ENCODE data around the gene PROSER3.

Gene PROSER3

DNA sequence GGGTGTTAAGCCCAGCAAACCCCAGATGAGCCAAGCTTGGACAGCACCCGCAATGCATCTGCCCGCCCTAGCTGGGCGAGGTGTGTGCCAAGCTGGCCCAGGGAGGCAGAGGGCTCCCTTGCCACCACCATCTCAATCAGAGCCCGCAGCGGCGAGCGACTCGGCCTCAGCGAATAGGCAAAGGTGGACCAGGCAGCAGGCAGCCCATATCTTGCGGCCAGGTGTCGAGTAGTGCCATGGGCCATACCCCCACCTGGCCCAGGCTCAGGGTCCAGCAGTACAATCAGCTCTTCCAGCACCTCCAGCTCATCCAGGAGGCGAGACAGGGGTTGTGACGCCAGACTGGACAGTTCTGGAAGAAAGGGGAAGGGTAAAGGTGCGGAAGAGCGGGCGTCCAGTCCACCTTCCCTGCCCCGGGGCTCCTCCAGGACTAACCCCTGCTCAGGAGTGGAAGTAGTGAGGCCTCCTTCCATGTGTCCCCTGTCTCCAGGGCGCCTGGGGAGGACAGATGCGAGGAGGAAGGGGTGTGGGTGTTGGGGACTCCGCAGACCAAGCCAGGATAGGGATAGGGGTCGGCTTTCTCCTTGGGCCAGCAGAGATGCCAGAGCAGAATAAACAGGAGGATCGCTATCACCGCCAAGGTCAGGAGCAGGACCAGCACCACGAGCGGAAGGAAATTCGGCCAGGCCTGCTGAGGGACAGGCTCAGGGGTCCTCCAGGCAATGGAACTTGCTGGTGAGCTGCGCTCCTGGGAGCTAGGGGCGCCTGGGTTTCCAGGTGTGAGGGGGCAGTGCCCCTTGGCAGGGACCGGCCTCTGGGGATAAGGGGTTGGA is 18.5 kb upstream of the PROSER3 start:
- Histone ChIP-seq H3K4me3 (ENCODE audit: low read length in 2 of 2) (peak overlapping the region; percentile 78 to 88), H3K27me3 (ENCODE audit: control insufficient read depth in 1 of 2, insufficient read depth in 2 of 2, low read length in 2 of 2) (no peaks in the 10 kb centered on the region), H3K4me1 (ENCODE audit: control insufficient read depth, insufficient read depth, low read length) (peaks cover 29% of the 10 kb centered on the region), H3K27ac (ENCODE audit: low read length) (peak overlapping the region; percentile 66), H3K9me3 (ENCODE audit: control insufficient read depth in 2 of 2, low read length in 2 of 2) (no peaks in the 10 kb centered on the region), H3K36me3 (ENCODE audit: control insufficient read depth in 2 of 2, insufficient read depth in 2 of 2, low read length in 2 of 2) (peaks cover 33 to 34% of the 10 kb centered on the region in 2 donors), H3K9ac (ENCODE audit: low read length in 2 of 2) (peak overlapping the region; percentile 55 to 89)

- no peaks in the 10 kb centered on the region for H3K9me3 ChIP-seq (ENCODE audit: control insufficient read depth in 2 of 2, low read length in 2 of 2)
- peak overlapping the region; percentile 66 for H3K27ac ChIP-seq (ENCODE audit: low read length)
- H3K27me3 ChIP-seq (ENCODE audit: control insufficient read depth in 1 of 2, insufficient read depth in 2 of 2, low read length in 2 of 2), result no peaks in the 10 kb centered on the region
- peak overlapping the region; percentile 55 to 89 for H3K9ac ChIP-seq (ENCODE audit: low read length in 2 of 2)
- peaks cover 31% of the 10 kb centered on the region for H3K4me1 ChIP-seq (ENCODE audit: control insufficient read depth, insufficient read depth, low read length)
- peak overlapping the region; percentile 78 to 88 for H3K4me3 ChIP-seq (ENCODE audit: low read length in 2 of 2)
- H3K36me3 ChIP-seq (ENCODE audit: control insufficient read depth in 2 of 2, insufficient read depth in 2 of 2, low read length in 2 of 2), result peaks cover 29% of the 10 kb centered on the region in 2 donors
Observed at GRCh38 chr19:35740108-35740422, 17.9 kb upstream of the PROSER3 start.

DNA sequence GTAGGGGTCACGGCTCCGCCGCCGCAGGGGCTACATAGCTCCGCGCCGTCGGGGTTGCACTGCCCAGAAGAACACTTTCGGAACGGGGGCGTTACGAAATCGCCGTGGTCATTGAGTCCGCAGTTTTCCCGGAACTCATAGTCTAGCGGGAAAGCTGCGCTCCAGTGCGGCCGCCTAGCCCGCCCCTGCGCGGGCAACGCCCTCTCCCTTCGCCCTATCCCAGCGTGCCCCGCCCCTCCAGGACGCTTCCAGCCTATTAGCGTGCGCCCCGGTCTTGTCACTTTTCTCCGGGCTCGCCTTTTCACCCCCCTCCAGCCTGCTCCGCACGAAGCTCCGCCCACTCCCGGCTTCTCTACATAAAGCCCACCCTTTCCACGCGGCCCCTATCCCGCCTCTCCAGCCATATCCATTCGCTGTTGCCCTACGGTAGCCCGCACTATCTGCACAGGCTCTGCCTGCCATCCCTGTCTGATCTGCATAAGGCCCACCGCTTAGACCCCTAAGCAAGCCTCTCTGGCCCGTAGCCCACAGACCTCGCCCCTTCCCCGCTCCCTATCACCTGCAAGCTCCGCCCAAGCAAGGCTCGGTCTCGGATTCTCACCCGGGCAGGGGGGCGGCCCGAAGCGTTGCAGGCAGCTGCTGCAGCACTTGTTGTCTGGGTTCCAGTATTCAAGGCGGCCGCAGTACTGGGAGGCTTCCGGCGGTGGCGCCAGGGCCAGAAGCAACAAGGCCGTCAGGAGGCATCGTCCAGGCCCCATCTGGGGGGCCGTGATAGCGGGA is 17.4 kb upstream of the PROSER3 start:
- Histone ChIP-seq H3K9me3 (ENCODE audit: control insufficient read depth in 2 of 2, low read length in 2 of 2) (no peaks in the 10 kb centered on the region), H3K27me3 (ENCODE audit: control insufficient read depth in 1 of 2, insufficient read depth in 2 of 2, low read length in 2 of 2) (no peaks in the 10 kb centered on the region), H3K4me3 (ENCODE audit: low read length in 2 of 2) (peak overlapping the region; percentile 78 to 88), H3K4me1 (ENCODE audit: control insufficient read depth, insufficient read depth, low read length) (peaks cover 31% of the 10 kb centered on the region), H3K27ac (ENCODE audit: low read length) (peak overlapping the region; percentile 81), H3K36me3 (ENCODE audit: control insufficient read depth in 2 of 2, insufficient read depth in 2 of 2, low read length in 2 of 2) (peaks cover 24 to 25% of the 10 kb centered on the region in 2 donors), H3K9ac (ENCODE audit: low read length in 2 of 2) (peak overlapping the region; percentile 72 to 89)

GRCh38 chr19:35741203-35741515 is 16.8 kb upstream of the PROSER3 start:
- Histone ChIP-seq H3K9me3 (ENCODE audit: control insufficient read depth in 2 of 2, low read length in 2 of 2) (no peaks in the 10 kb centered on the region), H3K4me3 (ENCODE audit: low read length in 2 of 2) (peak overlapping the region; percentile 70 to 88), H3K9ac (ENCODE audit: low read length in 2 of 2) (peak overlapping the region; percentile 72 to 74), H3K27ac (ENCODE audit: low read length) (peak overlapping the region; percentile 81), H3K27me3 (ENCODE audit: control insufficient read depth in 1 of 2, insufficient read depth in 2 of 2, low read length in 2 of 2) (no peaks in the 10 kb centered on the region), H3K36me3 (ENCODE audit: control insufficient read depth in 2 of 2, insufficient read depth in 2 of 2, low read length in 2 of 2) (peaks cover 23 to 24% of the 10 kb centered on the region in 2 donors), H3K4me1 (ENCODE audit: control insufficient read depth, insufficient read depth, low read length) (peaks cover 36% of the 10 kb centered on the region)

DNA sequence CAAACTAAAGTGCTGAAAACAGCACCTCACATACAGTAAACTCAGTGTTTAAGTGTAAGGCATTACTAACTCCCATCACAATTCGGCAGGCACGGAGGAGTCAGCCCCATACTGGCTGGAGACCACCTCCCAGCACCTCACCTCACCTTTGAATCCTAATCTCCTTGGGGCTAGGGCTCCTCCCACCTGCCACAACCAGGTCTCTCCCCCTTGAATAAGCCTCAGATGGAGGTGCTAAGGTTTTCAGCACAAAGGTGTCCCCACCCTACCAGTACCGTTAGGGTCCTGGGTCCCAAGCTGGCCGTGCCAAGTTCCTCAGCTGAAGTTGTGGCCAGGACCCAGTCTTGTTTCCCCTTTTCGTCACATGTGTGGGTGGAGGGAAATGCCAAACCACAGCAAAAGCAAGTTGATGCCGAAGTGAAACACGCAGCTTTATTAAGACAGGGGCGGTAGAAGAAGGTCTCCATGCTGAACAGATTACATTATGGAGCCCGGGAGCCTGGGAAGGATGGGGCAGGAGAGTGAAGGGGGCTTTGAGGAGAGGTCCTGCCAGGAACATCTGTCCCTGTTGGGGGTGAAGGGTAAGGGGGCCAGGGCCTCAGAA is 15.8 kb upstream of the PROSER3 start, which contains the start of gene IGFLR1:
TSS of gene IGFLR1 (minus strand) at position 332 of the 604 bp plus-strand sequence. CDS start 1,272 bp downstream, outside the sequence.
- Histone ChIP-seq H3K9me3 (ENCODE audit: control insufficient read depth in 2 of 2, low read length in 2 of 2) (no peaks in the 10 kb centered on the region), H3K4me3 (ENCODE audit: low read length in 2 of 2) (peak within 1 kb of the TSS in 1 of 2 donors; percentile 44), H3K36me3 (ENCODE audit: control insufficient read depth in 2 of 2, insufficient read depth in 2 of 2, low read length in 2 of 2) (peaks cover 20 to 23% of the 10 kb centered on the region in 2 donors), H3K9ac (ENCODE audit: low read length in 2 of 2) (peak within 1 kb of the TSS in 1 of 2 donors; percentile 74), H3K27ac (ENCODE audit: low read length) (peak within 1 kb of the TSS; percentile 49), H3K4me1 (ENCODE audit: control insufficient read depth, insufficient read depth, low read length) (peaks cover 40% of the 10 kb centered on the region), H3K27me3 (ENCODE audit: control insufficient read depth in 1 of 2, insufficient read depth in 2 of 2, low read length in 2 of 2) (no peaks in the 10 kb centered on the region)

DNA sequence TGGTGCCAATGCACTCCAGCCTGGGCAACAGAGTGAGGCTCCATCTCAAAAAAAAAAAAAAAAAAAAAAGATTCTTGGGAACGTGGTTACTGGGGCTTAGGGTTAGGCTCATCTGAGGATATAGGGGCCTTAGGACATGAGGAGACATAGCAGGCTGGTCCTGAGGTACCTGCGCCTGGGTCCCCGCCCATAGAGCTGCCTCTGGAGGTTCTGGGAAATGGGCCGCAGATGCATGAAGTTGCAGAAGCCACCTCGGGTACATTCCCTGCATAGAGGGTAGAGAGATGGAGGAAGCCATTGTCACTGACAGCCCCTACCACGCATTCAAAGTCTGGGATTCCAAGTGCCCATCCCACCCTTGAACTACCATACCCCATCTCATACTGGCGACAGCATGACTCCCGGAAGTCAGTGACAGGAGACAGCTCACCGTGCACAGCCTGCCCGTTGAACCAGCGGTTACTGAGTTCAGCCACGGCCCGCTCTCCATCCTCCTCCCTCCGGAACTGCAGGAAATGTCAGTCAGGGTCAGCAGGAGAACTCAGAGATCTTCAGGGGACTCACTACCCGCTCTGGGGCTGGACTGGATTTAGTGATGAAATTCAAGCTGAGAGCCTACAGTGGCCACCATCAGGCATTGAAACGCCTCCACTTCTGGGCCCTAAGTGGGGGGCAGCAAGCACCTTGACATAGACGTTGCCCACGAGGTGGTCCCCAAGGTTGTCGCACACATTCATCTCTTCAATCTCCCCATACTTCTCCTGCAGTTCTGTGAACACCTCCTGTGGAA is 14.1 kb upstream of the PROSER3 start:
- Histone ChIP-seq H3K4me1 (ENCODE audit: control insufficient read depth, insufficient read depth, low read length) (peaks cover 48% of the 10 kb centered on the region), H3K36me3 (ENCODE audit: control insufficient read depth in 2 of 2, insufficient read depth in 2 of 2, low read length in 2 of 2) (peaks cover 6 to 10% of the 10 kb centered on the region in 2 donors), H3K27ac (ENCODE audit: low read length) (peak overlapping the region; percentile 100), H3K9me3 (ENCODE audit: control insufficient read depth in 2 of 2, low read length in 2 of 2) (no peaks in the 10 kb centered on the region), H3K4me3 (ENCODE audit: low read length in 2 of 2) (peak overlapping the region; percentile 23 to 94), H3K27me3 (ENCODE audit: control insufficient read depth in 1 of 2, insufficient read depth in 2 of 2, low read length in 2 of 2) (no peaks in the 10 kb centered on the region), H3K9ac (ENCODE audit: low read length in 2 of 2) (peak overlapping the region in 1 of 2 donors; percentile 36)

DNA sequence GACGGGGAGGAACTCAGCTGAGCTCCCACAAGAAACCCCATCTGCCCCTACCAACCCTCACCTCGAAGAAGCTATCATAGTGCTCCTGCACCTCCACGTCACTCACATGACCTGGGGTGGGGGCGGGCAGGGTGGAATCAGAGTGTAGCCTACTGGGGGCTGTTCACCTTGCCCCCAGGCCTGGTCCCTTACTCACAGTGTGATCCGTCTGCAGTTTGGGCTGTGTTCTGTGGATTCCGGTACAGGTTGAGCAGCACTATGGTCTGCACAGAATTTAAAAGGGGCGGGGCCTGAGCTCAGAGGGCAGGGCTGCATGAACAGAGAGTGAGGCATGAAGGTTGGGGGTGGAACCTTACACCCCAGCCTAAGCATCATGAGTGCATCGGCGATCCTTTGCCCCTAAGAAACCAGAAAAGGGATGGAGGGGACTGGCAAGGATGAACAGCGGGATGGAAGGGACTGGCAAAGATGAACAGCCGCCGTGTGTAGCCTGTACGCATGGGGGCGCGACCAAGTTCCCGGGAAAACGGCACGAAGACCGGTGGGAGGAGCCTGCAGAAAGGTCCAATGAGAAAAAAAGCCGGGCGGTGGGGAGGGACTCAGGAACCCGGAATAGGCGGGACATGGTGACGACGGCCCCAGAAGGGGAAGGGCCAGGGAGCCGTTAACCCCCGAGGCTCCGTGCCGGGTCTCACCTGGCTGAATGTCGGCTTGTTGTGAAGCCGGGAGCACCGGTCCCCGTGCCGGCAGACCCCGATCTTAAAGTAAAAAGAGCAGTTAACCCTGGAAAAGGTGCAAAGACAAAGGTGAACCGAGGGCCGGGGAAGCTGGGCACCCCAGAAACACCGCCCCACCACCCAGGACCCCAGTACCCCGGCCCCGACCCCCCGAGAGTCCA is 13.3 kb upstream of the PROSER3 start:
- Histone ChIP-seq H3K27ac (ENCODE audit: low read length) (peak overlapping the region; percentile 100), H3K4me3 (ENCODE audit: low read length in 2 of 2) (peak overlapping the region; percentile 85 to 94), H3K36me3 (ENCODE audit: control insufficient read depth in 2 of 2, insufficient read depth in 2 of 2, low read length in 2 of 2) (peaks cover 6 to 8% of the 10 kb centered on the region in 2 donors), H3K4me1 (ENCODE audit: control insufficient read depth, insufficient read depth, low read length) (peaks cover 52% of the 10 kb centered on the region), H3K9ac (ENCODE audit: low read length in 2 of 2) (peak overlapping the region; percentile 97 to 99), H3K9me3 (ENCODE audit: control insufficient read depth in 2 of 2, low read length in 2 of 2) (no peaks in the 10 kb centered on the region), H3K27me3 (ENCODE audit: control insufficient read depth in 1 of 2, insufficient read depth in 2 of 2, low read length in 2 of 2) (no peaks in the 10 kb centered on the region)

DNA sequence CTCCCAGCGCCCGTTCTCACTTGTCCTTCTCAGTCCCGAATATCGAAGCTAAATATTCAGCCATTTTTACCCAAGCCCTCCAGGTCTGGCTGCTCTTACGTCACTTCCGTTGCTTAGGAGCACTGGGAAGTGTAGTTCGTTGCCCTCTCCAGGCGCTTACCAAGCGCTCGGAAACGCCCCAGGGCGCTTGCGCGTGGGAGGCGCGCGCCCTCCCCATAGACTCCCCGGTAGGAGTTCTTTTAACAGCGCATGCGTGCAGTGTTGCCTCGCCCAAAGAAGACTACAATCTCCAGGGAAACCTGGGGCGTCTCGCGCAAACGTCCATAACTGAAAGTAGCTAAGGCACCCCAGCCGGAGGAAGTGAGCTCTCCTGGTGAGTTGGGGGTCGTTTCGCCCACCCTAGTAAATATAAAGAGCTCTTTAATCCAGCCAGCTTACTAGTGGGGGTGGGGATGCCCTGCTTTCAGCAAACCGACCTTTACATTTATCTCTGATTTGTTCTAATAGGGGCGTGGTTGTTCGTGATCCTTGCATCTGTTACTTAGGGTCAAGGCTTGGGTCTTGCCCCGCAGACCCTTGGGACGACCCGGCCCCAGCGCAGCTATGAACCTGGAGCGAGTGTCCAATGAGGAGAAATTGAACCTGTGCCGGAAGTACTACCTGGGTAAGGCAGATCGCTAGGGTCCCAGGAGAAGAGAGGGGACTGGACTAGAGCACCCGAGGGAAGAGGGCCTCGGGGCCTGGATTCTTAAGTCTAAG is 12.5 kb upstream of the PROSER3 start, which contains the start of the genes PSENEN and U2AF1L4:
TSS of gene PSENEN (plus strand) at position 324 of the 759 bp plus-strand sequence. CDS start at position 604, 280 bp downstream.
TSS of gene U2AF1L4 (minus strand) at position 91 of the 759 bp plus-strand sequence. CDS start at position 64, 27 bp downstream.
- peaks cover 53% of the 10 kb centered on the region for H3K4me1 ChIP-seq (ENCODE audit: control insufficient read depth, insufficient read depth, low read length)
- H3K27me3 ChIP-seq (ENCODE audit: control insufficient read depth in 1 of 2, insufficient read depth in 2 of 2, low read length in 2 of 2), result no peaks in the 10 kb centered on the region
- H3K9ac ChIP-seq (ENCODE audit: low read length in 2 of 2), result peak within 1 kb of the TSS; percentile 97 to 99
- H3K36me3 ChIP-seq (ENCODE audit: control insufficient read depth in 2 of 2, insufficient read depth in 2 of 2, low read length in 2 of 2), result peaks cover 7 to 8% of the 10 kb centered on the region in 2 donors
- peak within 1 kb of the TSS; percentile 100 for H3K27ac ChIP-seq (ENCODE audit: low read length)
- no peaks in the 10 kb centered on the region for H3K9me3 ChIP-seq (ENCODE audit: control insufficient read depth in 2 of 2, low read length in 2 of 2)
- peak within 1 kb of the TSS; percentile 85 to 94 for H3K4me3 ChIP-seq (ENCODE audit: low read length in 2 of 2)

- Histone ChIP-seq H3K4me1 (ENCODE audit: control insufficient read depth, insufficient read depth, low read length) (peaks cover 48% of the 10 kb centered on the region), H3K4me3 (ENCODE audit: low read length in 2 of 2) (peak overlapping the region; percentile 80 to 94)
Observed at GRCh38 chr19:35746087-35746462, 11.9 kb upstream of the PROSER3 start.

More at GRCh38 chr19:35746087-35746462, 11.9 kb upstream of the PROSER3 start:
- Histone ChIP-seq H3K9ac (ENCODE audit: low read length in 2 of 2) (peak overlapping the region; percentile 67 to 86), H3K27me3 (ENCODE audit: control insufficient read depth in 1 of 2, insufficient read depth in 2 of 2, low read length in 2 of 2) (no peaks in the 10 kb centered on the region), H3K9me3 (ENCODE audit: control insufficient read depth in 2 of 2, low read length in 2 of 2) (no peaks in the 10 kb centered on the region), H3K27ac (ENCODE audit: low read length) (peak overlapping the region; percentile 100), H3K36me3 (ENCODE audit: control insufficient read depth in 2 of 2, insufficient read depth in 2 of 2, low read length in 2 of 2) (peaks cover 7 to 8% of the 10 kb centered on the region in 2 donors)

Data from stomach smooth muscle (tissue), 2 donors.